GM18505 (cell line): ENCODE measurements around the gene MBOAT7.
"Not testable (repeated sequence)": the region's sequence is repeated elsewhere in the genome, so short reads cannot be mapped to it uniquely, and the experiment has no call there.

ENCODE experiments used
- ATAC-seq: cut with Tn5 transposase; IDR thresholded peaks from one replicate; pipeline ENCODE4 v1.9.1; 2021; ENCODE audit not compliant: unreplicated experiment
- POLR2A ChIP-seq: IDR thresholded peaks from 4 replicates; pipeline ENCODE4 v1.6.1; 2011; ENCODE audit warnings: borderline replicate concordance; ENCODE audit not compliant: insufficient read depth, insufficient read length; ENCODE audit errors: extremely low read depth

MBOAT7 gene

DNA sequence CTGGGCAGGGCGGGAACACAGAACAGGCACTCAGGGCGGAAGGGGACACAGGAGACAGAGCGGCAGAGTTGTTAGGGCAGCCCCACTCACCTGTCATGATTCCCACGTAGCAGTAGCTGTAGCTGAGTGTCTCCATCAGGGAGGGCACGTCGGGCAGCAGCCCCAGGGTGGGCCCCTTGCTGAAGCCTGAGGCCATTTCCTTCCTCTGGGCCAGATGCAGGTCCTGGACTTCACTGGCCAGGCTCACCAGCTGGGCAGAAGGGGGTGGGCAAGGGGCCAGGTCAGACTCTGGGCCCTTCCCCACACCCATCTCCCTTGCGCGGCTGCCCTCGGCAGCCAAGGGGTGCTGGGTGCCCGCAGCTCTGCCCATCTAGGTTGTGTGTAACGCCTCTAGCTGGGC, 5.9 kb downstream of the MBOAT7 start:
- no peak for TF ChIP-seq POLR2A
- ATAC-seq = no peak

- ATAC-seq = not testable (repeated sequence)
Measured at GRCh38 chr19:54181894-54182293, 7.5 kb downstream of the MBOAT7 start.

GRCh38 chr19:54180691-54181091, 8.7 kb downstream of the MBOAT7 start:
- no peak for TF ChIP-seq POLR2A
- ATAC-seq = no peak

DNA sequence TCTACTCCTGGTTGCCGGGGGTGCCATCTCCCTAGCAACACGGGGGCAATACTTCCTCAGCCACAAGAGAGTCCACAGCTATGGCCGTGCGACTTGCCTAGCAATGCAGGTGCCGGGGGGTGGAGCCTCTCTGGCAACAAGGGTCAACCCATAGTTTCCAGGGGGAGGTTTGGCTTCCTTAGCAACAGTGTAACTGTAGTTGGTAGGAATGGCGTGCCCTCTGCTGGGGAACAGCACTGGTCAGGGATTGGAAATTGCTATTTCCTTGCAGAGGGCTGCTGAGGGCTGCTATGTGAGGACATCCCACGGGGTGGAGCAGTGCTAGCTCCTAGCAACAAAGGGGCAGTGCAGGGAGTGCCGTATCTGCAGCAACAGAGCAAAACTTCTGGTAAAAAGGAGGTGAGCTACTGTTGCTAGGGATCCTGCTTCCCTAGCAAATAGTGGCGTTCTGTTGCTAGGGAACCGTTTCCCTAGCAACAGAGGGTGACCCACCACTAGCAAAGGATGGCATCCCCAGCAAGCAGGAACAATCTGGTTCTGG, 9.4 kb downstream of the MBOAT7 start:
- no peak for TF ChIP-seq POLR2A
- ATAC-seq = no peak

GRCh38 chr19:54179262-54179852, 10.0 kb downstream of the MBOAT7 start:
- ATAC-seq = no peak
- no peak for TF ChIP-seq POLR2A

DNA sequence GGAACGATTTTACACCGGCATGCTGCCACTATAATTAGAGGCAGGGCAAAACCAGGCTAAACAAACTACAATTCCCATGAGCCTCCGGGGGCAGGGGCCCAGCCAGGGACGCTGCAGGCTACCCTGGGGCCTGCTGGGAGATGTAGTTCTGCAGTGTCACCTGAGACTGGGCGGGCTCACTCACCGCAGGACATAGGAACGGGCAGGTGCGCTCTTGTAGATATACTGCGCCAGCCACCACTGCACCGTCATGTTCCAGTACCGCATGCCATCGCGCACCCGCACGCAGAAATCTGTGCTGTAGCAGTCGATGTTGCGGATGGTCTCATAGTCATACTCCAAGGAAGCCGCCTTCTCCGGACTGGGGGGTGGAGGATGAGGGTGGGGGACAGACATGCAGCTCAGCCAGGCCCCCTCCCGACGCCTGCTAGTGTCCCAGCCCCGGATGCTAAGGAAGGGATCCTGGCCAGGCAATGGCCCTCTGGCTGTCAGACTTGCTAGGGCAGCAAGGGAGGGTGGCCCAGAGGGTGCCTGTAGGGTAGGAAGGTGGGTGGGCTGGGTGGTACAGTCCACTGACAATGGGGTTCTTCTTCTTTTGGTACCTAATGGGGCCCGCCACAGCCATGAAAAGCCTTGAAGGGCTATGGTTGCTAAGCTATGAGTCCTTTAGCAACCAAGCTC, 10.7 kb downstream of the MBOAT7 start:
- no peak for TF ChIP-seq POLR2A
- ATAC-seq = no peak

GRCh38 chr19:54173951-54174834, 15.2 kb downstream of the MBOAT7 start:
- TF ChIP-seq POLR2A = no peak
- no peak for ATAC-seq

DNA sequence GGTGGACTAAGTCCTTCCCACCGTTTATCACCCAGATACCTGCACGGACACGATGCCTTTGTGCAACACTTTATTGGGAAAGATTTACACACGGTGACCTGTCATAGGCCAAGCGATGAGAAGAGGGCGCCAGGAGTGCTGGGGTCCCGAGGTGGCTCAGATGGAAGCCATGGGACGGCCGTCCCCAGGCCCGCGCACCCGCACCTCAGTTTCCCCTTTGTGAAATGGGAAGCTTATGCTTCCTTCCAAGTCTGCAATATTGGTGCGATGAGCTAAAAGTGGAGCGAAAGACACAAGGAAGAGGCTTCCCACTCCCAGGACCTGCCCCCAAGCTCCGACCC, 16.1 kb downstream of the MBOAT7 start:
- no peak for TF ChIP-seq POLR2A
- ATAC-seq = no peak

DNA sequence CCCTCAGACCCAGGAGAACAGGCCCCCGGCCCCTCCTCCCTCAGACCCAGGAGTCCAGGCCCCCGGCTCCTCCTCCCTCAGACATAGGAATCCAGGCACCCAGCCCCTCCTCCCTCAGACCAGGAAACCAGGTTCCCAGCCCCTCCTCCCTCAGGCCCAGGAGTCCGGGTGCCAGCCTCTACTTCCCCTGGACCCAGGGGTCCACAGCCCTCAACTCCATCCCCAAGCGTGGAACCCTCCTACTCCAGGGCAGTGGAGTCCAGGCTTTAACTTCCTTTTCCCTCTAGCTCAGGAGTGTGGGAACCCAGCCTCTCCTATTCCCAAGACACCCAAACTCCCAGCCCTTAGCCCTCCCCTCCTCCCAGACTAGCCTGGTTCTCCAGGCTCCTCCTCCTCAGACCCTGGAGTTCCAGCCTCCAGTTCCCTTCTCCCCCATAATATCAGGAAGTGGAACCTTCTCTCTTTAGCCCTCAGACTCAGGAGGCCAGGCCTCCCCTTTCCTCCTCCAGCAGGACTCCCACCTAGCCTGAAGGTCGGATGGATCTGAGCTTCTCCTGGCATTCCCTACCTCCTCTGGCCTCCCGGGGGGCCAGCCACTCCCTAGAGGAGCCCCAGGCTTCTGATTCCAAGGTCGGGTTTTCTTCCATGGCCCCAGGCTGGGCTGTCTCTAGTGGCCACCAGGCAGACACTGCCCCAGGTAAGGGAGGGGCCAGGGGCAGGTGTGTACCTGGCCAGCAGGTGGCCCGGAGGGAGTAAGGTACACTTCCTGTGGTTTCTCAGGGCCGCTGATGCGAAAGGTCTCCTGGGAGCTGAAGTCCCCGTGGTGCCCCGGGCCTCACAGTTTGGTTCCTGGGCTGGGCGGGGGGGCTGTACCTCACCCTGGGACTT, 16.7 kb downstream of the MBOAT7 start, which contains the start of gene TMC4:
Gene TMC4 (minus strand): TSS at position 690 of the 888 bp plus-strand sequence. CDS start 43 bp downstream, at position 647.
- no peak for TF ChIP-seq POLR2A
- no peak for ATAC-seq

DNA sequence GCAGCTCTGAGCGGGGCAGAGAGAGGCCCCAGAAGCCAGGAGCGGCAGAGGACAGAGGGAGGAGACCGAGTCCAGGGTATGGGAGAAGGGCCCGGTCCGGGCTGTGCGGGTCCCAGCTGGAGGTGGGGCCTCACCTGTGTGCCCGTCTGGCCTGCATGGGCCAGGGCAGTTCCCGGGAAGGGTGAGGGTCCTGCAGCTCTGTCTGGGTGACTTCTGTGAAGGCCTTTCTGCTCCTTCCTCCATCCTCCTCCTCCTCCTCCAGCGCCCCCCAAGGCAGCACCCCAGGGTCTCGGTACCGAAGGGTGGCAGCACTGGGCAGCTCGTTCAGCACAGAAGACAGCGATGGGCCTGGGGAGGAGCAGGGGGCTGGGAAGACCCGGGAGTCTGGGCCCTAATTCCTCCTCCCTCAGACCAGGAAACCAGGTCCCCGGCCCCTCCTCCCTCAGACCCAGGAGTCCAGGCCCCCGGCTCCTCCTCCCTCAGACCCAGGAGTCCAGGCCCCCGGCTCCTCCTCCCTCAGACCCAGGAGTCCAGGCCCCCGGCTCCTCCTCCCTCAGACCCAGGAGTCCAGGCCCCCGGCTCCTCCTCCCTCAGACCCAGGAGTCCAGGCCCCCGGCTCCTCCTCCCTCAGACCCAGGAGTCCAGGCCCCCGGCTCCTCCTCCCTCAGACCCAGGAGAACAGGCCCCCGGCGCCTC, 17.5 kb downstream of the MBOAT7 start:
- not testable (repeated sequence) for ATAC-seq

- ATAC-seq = no peak
- no peak for TF ChIP-seq POLR2A
Measured at GRCh38 chr19:54169149-54169740, 20.1 kb downstream of the MBOAT7 start.
